OCI-LY7 (cell line): ENCODE data around the gene BARX2.

Experiments
- EZH2phosphoT487 ChIP-seq: fragments of 200-600 bp; sonication (generic); IDR thresholded peaks from 2 replicates; pipeline ENCODE4 v1.6.1; 2018; ENCODE audit warnings: low read depth, borderline replicate concordance, mild to moderate bottlenecking, mixed run types, antibody characterized with exemption, low read length, moderate library complexity, mixed read lengths
- TF ChIP-seq, protein P1 (sequence below): fragments of 200-600 bp; sonication (generic); conservative IDR thresholded peaks from 2 replicates; pipeline ENCODE4 v1.5.1; 2014; ENCODE audit warnings: mild to moderate bottlenecking, antibody characterized with exemption, low read length, moderate library complexity, mixed read lengths

GRCh38 chr11:129426038-129426437 is 50.4 kb downstream of the BARX2 start:
- TF ChIP-seq, protein P1, sequence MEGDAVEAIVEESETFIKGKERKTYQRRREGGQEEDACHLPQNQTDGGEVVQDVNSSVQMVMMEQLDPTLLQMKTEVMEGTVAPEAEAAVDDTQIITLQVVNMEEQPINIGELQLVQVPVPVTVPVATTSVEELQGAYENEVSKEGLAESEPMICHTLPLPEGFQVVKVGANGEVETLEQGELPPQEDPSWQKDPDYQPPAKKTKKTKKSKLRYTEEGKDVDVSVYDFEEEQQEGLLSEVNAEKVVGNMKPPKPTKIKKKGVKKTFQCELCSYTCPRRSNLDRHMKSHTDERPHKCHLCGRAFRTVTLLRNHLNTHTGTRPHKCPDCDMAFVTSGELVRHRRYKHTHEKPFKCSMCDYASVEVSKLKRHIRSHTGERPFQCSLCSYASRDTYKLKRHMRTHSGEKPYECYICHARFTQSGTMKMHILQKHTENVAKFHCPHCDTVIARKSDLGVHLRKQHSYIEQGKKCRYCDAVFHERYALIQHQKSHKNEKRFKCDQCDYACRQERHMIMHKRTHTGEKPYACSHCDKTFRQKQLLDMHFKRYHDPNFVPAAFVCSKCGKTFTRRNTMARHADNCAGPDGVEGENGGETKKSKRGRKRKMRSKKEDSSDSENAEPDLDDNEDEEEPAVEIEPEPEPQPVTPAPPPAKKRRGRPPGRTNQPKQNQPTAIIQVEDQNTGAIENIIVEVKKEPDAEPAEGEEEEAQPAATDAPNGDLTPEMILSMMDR = no peak
- TF ChIP-seq EZH2phosphoT487 = no peak
